NT2/D1 (cell line): ENCODE data around the gene ZSWIM5.

Experiments used
- SUZ12 ChIP-seq: IDR thresholded peaks from 2 replicates; pipeline ENCODE4 v1.6.1; 2011; ENCODE audit not compliant: insufficient read length, insufficient read depth; ENCODE audit errors: extremely low read depth
- YY1 ChIP-seq: IDR thresholded peaks from 2 replicates; pipeline ENCODE4 v1.6.1; 2011; ENCODE audit not compliant: insufficient read length, insufficient read depth
- ZNF274 ChIP-seq: IDR thresholded peaks from 2 replicates; pipeline ENCODE4 v1.6.1; 2011; ENCODE audit warnings: mild to moderate bottlenecking, low read depth, low read length

DNA sequence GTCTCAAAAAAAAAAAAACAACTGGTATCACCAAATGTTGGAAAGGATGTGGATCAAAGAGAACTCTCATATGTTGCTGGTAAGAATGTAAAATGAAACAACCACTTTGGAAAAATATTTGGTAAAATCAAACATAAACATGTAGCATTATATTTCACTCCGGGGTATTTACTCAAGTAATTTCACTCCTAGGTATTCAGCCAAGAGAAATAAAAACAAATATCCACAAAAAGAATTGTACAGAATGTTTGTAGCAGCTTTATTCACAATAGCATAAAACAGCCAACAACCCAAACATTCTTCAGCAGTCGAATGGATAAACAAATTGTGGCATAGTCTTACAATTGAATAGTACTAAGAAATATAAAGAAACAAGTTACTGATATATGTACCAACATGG, 32.4 kb upstream of the ZSWIM5 start:
- TF ChIP-seq ZNF274 (no peak), SUZ12 (no peak), YY1 (no peak)
